HG03025 (cell line): Measurements from ENCODE around the gene CES4A.
"Not testable (repeated sequence)": the region's sequence is repeated elsewhere in the genome, so short reads cannot be mapped to it uniquely, and the experiment has no call there.

Experiments used
- ATAC-seq: cut with Tn5 transposase; IDR thresholded peaks from one replicate; pipeline ENCODE4 v1.9.1; 2021; ENCODE audit warnings: mild to moderate bottlenecking, moderate library complexity; ENCODE audit not compliant: unreplicated experiment, low FRiP score

CES4A gene

GRCh38 chr16:66955363-66956153 is 32.8 kb upstream of the CES4A start:
- not testable (repeated sequence) for ATAC-seq

- ATAC-seq = not testable (repeated sequence)
These were observed 32.3 kb upstream of the CES4A start for GRCh38 chr16:66956154-66956457.

DNA sequence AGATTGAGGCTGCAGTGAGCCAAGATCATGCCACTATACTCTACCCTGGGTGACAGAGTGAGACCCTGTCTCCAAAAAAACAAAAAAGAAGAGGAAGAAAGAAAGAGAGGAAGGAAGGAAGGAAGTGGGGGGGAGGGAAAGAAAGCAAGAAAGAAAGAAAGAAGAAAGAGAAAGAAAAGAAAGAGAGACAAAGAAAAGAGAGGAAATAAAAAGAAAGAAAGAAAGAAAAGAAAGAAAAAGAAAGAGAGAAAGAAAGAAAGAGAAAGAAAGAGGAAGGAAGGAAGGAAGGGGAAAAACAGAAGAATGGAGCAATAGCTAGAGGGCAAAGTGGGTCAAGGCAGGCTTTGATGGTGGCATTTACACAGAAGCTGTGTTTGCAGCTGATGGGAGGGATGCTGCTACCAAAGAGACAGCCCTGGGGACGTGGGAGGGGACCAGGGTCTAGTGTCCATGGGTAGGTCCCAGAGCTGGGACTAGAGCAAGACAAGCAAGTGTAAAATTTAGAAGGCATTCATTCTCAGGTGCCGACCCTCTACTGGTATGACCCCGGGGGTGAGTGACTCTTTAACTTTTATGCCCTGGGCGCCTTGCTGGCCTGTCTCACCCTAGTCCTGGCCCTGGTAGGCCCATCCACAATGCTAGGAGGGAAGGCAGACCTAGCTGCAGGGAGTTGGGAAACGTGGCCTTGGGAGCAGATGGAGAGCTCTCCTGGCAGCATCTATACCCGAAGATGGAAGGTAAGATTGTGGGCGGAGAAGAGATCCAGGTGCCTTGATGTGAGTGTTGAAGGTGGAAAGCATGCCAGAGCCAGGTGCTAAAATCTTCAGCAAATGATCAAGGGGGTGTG is 29.3 kb upstream of the CES4A start:
- ATAC-seq = no peak

- ATAC-seq = no peak
These were observed 28.7 kb upstream of the CES4A start for GRCh38 chr16:66959704-66960161.

GRCh38 chr16:66960270-66960669 is 28.1 kb upstream of the CES4A start:
- ATAC-seq = no peak

DNA sequence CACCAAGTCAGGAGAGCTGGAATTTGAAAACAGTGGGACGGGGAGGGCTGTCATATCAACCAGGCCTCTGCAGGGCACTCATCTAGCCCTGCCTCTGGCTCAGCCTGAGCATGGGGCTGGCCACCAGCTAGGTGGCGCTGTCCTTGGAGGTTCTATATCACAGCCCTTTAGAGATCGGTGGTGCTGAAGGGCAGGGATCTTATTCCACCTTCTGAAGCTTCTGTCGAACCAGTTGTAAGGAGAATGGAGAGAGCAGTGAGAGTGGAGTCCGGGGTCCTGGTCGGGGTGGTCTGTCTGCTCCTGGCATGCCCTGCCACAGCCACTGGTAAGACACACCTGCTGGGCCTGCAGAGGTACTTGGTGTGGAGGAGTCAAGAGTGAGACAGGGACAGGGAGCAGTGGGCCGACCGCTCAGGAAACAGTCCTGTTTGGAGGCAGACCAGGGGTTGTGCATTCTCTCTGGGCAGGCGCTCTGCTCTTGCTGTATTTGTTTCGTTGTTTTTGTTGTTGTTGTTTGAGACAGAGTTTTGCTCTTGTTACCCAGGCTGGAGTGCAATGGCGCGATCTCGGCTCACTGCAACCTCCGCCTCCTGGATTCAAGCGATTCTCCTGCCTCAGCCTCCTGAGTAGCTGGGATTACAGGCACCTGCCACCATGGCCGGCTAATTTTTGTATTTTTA is 27.2 kb upstream of the CES4A start, which contains the start of gene CES3:
Gene CES3 (plus strand): TSS at position 202 of the 680 bp plus-strand sequence. CDS start 42 bp downstream, at position 244.
- ATAC-seq = no peak

GRCh38 chr16:66961914-66962313 is 26.5 kb upstream of the CES4A start:
- ATAC-seq = no peak

DNA sequence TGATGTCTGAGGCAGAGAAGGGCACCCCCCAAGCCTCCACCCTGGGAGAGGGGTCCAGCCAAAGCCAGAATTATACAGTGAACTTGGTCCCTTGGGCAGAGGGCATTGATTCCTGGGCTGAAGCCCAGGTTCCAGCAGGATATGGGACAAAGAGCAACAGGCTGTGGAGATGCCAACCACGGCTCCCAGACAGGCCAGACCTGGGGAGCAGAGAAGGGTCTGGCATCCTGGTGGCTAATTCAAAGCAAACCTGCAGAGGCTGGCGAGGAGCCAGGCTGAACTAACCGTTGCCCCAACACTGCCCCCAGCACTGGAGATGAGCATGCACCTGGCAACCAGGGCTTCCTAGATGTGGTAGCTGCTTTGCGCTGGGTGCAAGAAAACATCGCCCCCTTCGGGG is 24.3 kb upstream of the CES4A start:
- no peak for ATAC-seq

DNA sequence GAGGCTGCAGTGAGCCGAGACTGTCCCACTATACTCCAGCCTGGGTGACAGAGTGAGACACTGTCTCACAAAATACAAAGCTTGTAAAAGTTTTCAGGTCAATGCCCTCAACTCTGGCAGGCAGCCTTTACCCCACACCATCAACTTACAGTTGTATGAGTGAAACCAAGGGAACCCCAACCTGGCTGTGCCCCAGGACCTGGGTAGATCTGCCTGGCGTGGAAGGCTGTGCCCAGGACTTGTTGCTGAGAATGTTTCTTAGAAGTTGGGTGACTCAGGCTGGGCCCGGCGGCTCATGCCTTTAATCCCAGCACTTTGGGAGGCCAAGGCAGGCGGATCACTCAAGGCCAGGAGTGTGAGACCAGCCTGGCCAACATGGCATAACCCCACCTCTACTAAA is 19.5 kb upstream of the CES4A start:
- no peak for ATAC-seq

- ATAC-seq = no peak
These were observed 17.3 kb upstream of the CES4A start for GRCh38 chr16:66970775-66971720.

DNA sequence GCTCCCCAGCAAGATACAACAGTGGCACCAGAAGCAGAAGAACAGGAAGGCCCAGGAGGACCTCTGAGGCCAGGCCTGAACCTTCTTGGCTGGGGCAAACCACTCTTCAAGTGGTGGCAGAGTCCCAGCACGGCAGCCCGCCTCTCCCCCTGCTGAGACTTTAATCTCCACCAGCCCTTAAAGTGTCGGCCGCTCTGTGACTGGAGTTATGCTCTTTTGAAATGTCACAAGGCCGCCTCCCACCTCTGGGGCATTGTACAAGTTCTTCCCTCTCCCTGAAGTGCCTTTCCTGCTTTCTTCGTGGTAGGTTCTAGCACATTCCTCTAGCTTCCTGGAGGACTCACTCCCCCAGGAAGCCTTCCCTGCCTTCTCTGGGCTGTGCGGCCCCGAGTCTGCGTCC is 15.4 kb upstream of the CES4A start:
- ATAC-seq = no peak

GRCh38 chr16:66973716-66974115 is 14.7 kb upstream of the CES4A start:
- no peak for ATAC-seq

- not testable (repeated sequence) for ATAC-seq
These were observed 14.0 kb upstream of the CES4A start for GRCh38 chr16:66974156-66974931.

- not testable (repeated sequence) for ATAC-seq
These were observed 13.5 kb upstream of the CES4A start for GRCh38 chr16:66974932-66975246.

- ATAC-seq = no peak
These were observed 13.0 kb upstream of the CES4A start for GRCh38 chr16:66975302-66975893.

DNA sequence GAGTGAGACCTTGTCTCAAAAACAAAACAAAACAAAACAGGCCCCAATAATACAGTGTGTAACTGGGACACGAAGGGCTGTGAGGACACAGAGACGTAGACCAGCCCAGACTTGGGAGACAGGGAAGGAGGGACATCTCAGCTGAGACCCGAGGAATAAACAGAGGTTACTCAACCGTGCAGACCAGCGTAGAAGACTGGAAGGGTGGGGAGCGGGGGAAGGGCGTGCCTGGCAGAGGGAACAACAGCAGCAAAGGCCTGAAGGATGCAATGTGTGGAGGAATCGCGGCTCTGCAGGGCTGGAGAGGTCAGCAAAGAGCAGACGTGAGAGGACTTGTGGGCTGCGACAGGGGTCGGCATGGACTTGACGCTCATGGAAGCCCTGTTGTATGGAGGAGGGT is 11.6 kb upstream of the CES4A start:
- no peak for ATAC-seq

DNA sequence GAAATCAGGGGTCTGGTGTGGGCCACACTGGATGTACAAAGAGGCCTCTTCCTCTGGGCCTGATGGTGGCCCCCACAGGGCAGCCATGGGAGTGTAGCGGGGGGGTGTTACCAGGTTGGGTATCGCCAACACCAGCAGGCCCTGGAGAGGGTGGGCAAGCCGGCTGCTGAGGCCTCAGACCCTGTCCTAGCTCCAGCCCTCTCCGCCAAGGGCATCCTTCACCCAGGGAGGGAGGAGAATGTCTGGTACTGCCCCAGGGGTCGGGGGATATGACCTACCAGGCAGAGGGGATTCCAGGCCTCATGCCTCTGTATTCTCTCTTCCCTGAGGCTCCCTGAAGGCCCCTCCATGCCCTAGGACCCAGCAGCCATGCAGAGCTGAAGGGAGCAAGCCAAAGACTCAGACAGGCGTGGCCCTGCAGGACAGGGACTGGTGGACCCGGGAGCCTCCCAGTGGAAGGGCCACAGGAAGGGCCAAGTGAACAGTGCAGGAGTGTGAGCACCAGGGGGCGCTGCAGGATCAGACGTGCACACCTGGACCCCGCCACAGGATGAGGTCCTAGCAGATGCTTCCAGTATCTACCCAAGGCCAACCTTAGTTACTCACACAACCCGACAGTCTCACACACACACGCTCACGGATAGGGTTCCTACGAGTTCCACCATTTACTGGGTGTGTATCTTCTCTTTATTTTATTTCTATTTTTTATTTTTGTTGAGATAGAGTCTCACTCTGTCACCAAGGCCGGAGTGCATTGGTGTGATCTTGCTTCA is 10.9 kb upstream of the CES4A start:
- peak; percentile 53 for ATAC-seq

DNA sequence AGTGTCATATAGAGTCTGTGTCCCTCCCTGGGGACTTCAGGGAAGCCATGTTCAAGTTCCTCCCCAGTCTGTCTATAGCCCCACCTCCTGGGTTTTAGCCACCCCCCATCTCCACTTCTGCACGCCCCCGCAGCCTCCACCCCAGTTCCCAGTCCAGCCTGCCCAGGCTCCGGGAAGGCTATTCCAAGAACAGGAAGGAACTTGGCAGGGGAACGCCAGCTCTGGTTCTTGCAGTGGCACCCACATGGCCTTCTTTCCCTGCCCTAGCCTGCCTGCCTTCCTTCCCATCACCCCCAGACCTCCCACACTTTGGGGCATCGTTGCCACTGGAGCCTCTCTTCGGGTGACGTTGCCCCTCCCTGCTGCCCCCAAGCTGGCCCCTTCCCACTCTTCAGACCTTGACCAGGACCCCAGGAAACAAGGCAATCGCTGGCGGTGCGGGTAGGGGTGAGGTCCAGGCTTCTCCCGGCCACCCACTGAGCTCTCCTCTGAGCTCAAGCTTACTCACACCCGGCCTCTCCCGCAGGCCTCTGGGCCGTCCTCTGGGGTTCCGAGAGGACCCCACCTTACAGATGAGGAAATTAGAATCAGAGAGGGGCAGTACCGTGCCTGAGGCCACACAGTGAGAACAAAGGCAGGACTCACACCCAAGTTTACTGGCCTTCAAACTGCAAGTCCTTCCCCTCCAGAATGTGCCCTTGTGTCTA is 9.2 kb upstream of the CES4A start:
- ATAC-seq = no peak
